GM13976 (cell line): ENCODE data around the gene HSD3B1.

ENCODE experiments used
- DNase-seq: peaks from one replicate; pipeline ENCODE4 v3.0.0; 2012; ENCODE audit warnings: low spot score
- in situ Hi-C: fragments of 300-500 bp; cut with MboI; formaldehyde crosslinking; loops from one replicate; pipeline ENCODE4 v1.12.0; 2022; ENCODE audit warnings: low sequenced_read_pairs, mixed read lengths, inconsistent platforms; ENCODE audit not compliant: unreplicated experiment
- TF ChIP-seq, protein P1 (sequence below): IDR thresholded peaks from 2 replicates; pipeline ENCODE4 v1.5.1; 2012; ENCODE audit warnings: borderline replicate concordance, mild to moderate bottlenecking; ENCODE audit not compliant: insufficient read depth; ENCODE audit errors: extremely low read depth, missing control alignments, control extremely low read depth

The HSD3B1 gene

GRCh38 chr1:119485201-119485600 lies 21.8 kb upstream of the HSD3B1 start:
- no peak for DNase-seq
- in situ Hi-C loops: no loop called here
- TF ChIP-seq, protein P1, sequence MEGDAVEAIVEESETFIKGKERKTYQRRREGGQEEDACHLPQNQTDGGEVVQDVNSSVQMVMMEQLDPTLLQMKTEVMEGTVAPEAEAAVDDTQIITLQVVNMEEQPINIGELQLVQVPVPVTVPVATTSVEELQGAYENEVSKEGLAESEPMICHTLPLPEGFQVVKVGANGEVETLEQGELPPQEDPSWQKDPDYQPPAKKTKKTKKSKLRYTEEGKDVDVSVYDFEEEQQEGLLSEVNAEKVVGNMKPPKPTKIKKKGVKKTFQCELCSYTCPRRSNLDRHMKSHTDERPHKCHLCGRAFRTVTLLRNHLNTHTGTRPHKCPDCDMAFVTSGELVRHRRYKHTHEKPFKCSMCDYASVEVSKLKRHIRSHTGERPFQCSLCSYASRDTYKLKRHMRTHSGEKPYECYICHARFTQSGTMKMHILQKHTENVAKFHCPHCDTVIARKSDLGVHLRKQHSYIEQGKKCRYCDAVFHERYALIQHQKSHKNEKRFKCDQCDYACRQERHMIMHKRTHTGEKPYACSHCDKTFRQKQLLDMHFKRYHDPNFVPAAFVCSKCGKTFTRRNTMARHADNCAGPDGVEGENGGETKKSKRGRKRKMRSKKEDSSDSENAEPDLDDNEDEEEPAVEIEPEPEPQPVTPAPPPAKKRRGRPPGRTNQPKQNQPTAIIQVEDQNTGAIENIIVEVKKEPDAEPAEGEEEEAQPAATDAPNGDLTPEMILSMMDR: no peak

DNA sequence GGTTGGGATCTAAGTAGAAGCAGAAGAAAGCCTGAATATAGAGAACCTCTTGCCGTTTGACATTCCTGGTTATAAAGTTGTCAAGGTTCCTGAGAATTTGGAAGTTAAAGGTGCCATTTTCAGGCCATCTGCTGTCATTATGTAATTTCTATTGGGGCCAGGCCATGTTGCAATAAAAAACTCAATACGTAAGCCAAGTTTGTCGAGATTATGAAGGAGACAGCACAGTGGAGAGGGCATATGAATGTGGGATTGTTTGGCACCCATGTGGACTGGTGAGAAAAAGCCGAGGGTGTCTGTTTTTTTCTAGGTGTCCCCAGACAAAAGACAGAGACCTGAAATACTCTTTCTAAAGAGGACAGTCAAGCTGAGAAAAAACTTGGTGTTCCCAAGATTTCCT lies 18.8 kb upstream of the HSD3B1 start:
- in situ Hi-C loops: no loop called here
- TF ChIP-seq, protein P1: no peak
- DNase-seq: no peak

- TF ChIP-seq, protein P1: no peak
- DNase-seq: no peak
- in situ Hi-C loops: no loop called here
These were observed 17.8 kb upstream of the HSD3B1 start for GRCh38 chr1:119489201-119489600.

GRCh38 chr1:119490925-119491324 lies 16.1 kb upstream of the HSD3B1 start:
- TF ChIP-seq, protein P1: no peak
- in situ Hi-C loops: no loop called here
- no peak for DNase-seq

DNA sequence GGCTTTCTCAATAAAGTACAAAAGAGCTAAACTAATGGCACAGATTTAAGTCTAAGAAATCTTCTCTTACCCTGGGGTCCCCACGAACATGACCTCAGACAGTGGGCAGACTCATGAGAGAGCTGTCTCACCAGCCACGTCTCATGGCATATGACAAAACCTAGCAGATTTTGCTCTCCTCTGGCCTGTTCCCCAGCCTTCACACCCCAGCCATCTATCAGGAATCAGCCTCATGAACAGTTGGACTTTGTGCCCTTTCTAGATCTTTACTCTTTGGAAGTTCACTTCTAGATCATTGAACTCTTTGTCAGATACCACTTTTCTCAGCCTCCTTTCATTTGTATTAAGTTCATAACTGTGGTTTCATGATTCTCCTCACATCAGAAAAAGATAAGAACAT lies 14.2 kb upstream of the HSD3B1 start:
- TF ChIP-seq, protein P1: no peak
- in situ Hi-C loops: no loop called here

DNA sequence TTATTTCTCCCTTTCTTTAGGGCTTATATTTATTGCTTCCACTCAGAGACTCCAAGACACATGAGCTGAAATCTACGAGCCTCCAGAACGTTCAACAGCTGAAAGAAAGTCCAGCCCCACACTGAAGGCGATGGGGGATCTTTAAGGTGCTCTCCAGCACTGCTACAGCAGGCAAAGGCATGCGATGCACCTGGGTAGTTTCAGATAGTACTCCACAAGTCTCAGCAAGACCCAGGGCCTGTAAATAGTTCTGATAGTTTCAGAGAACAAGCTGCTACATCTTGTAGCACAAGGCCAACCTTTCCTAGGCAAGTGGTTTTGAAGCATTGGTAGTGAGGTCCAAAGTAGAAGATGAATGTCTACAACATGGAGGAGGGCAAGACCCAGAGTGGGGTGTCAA lies 2.2 kb upstream of the HSD3B1 start:
- in situ Hi-C loops: no loop called here
- DNase-seq: no peak
- TF ChIP-seq, protein P1: no peak

More for the DNA sequence above, 14.2 kb upstream of the HSD3B1 start:
- no peak for DNase-seq

GRCh38 chr1:119510046-119510445 lies 3.0 kb downstream of the HSD3B1 start:
- DNase-seq: no peak
- in situ Hi-C loops: no loop called here
- TF ChIP-seq, protein P1: no peak
